Naive B cell (primary cell): ENCODE measurements around the gene BMP7. TPM values are rescaled to one million over a fixed set of nuclear protein-coding genes. Genes with fewer than 3 reads are reported as not detected.
"Not testable (repeated sequence)": the region's sequence is repeated elsewhere in the genome, so short reads cannot be mapped to it uniquely, and the experiment has no call there.

Experiments used
- ATAC-seq, 2 donors: fragments of 150-1000 bp; cut with Tn5 transposase; 2 replicates each; pipeline ENCODE4 v1.10.0; 2021; ENCODE audit warnings: low read depth in 2 of 2, mild to moderate bottlenecking in 2 of 2, moderate library complexity in 2 of 2
- DNase-seq: peaks from one replicate; pipeline ENCODE4 v3.0.0; 2022
- H3K27ac Mint-ChIP-seq, 6 donors: one replicate each; pipeline ENCODE4 v1.8.0; 2020 to 2022; ENCODE audit warnings: mild to moderate bottlenecking in 6 of 6, mixed read lengths in 6 of 6, moderate library complexity in 5 of 6, inconsistent platforms in 2 of 6
- H3K27me3 Mint-ChIP-seq, 3 donors: one replicate each; pipeline ENCODE4 v1.8.0; 2021 to 2022; ENCODE audit warnings: mixed read lengths in 3 of 3, mild to moderate bottlenecking in 1 of 3
- H3K36me3 Mint-ChIP-seq, 2 donors: one replicate each; pipeline ENCODE4 v1.8.0; 2020 to 2022; ENCODE audit warnings: mixed read lengths in 2 of 2, inconsistent platforms in 1 of 2, mild to moderate bottlenecking in 1 of 2
- H3K4me1 Mint-ChIP-seq, 3 donors: one replicate each; pipeline ENCODE4 v1.8.0; 2020 to 2022; ENCODE audit warnings: mixed read lengths in 3 of 3, inconsistent platforms in 1 of 3, mild to moderate bottlenecking in 1 of 3, moderate library complexity in 1 of 3
- H3K4me3 Mint-ChIP-seq, 8 donors: one replicate each; pipeline ENCODE4 v1.8.0; 2020 to 2022; ENCODE audit warnings: mild to moderate bottlenecking in 8 of 8, mixed read lengths in 8 of 8, moderate library complexity in 8 of 8, inconsistent platforms in 2 of 8
- H3K9me3 Mint-ChIP-seq, 7 donors: one replicate each; pipeline ENCODE4 v1.8.0; 2020 to 2022; ENCODE audit warnings: mixed read lengths in 7 of 7, mild to moderate bottlenecking in 5 of 7, inconsistent platforms in 2 of 7, moderate library complexity in 1 of 7
- polyA plus RNA-seq, 6 donors: library from polyadenylated mRNA; unstranded; fragments of 300-500 nt; fragmentation: Illumina TruSeq; gene quantifications; one replicate each; pipeline ENCODE4 v1.2.3, GENCODE V29; 2021; ENCODE audit warnings: low read depth in 6 of 6

The BMP7 gene
- polyA plus RNA-seq, 6 donors from 2014 or later = not detected

GRCh38 chr20:57199656-57200405 lies 66.6 kb downstream of the BMP7 start:
- Mint-ChIP-seq H3K4me3 (no peak overlapping the region), H3K9me3 (peaks cover 0 to 4% (median 0%) of the 10 kb centered on the region in 7 donors), H3K27ac (no peak overlapping the region), H3K4me1 (no peaks in the 10 kb centered on the region), H3K27me3 (peaks cover 0 to 32% (median 20%) of the 10 kb centered on the region in 3 donors), H3K36me3 (no peaks in the 10 kb centered on the region)
- DNase-seq (no peak), ATAC-seq (no peak)

GRCh38 chr20:57198132-57199072 lies 68.0 kb downstream of the BMP7 start:
- Mint-ChIP-seq H3K27me3 (peaks cover 0 to 32% (median 20%) of the 10 kb centered on the region in 3 donors), H3K4me1 (no peaks in the 10 kb centered on the region), H3K36me3 (no peaks in the 10 kb centered on the region), H3K27ac (peak overlapping the region in 1 of 6 donors; percentile 58), H3K4me3 (no peak overlapping the region), H3K9me3 (peaks cover 0 to 4% (median 0%) of the 10 kb centered on the region in 7 donors)
- ATAC-seq = no peak
- DNase-seq = no peak

GRCh38 chr20:57197352-57198131 lies 68.9 kb downstream of the BMP7 start:
- no peaks in the 10 kb centered on the region for H3K36me3 Mint-ChIP-seq
- ATAC-seq (no peak), DNase-seq (no peak)
- peaks cover 0 to under 1% (median 0%) of the 10 kb centered on the region in 7 donors for H3K9me3 Mint-ChIP-seq
- no peak overlapping the region for H3K4me3 Mint-ChIP-seq
- peaks cover 0 to 32% (median 20%) of the 10 kb centered on the region in 3 donors for H3K27me3 Mint-ChIP-seq
- no peaks in the 10 kb centered on the region for H3K4me1 Mint-ChIP-seq
- peak overlapping the region in 1 of 6 donors; percentile 58 for H3K27ac Mint-ChIP-seq

- Mint-ChIP-seq H3K36me3 (no peaks in the 10 kb centered on the region), H3K4me1 (no peaks in the 10 kb centered on the region), H3K9me3 (no peaks in the 10 kb centered on the region), H3K27me3 (peaks cover 0 to 27% (median 20%) of the 10 kb centered on the region in 3 donors), H3K4me3 (no peak overlapping the region), H3K27ac (peak overlapping the region in 1 of 6 donors; percentile 39)
- DNase-seq (no peak), ATAC-seq (no peak)
These were observed 70.9 kb downstream of the BMP7 start for GRCh38 chr20:57195469-57196100.

GRCh38 chr20:57195023-57195422 lies 71.4 kb downstream of the BMP7 start:
- Mint-ChIP-seq H3K9me3 (peaks cover 0 to under 1% (median 0%) of the 10 kb centered on the region in 7 donors), H3K36me3 (no peaks in the 10 kb centered on the region), H3K4me1 (no peaks in the 10 kb centered on the region), H3K27me3 (peaks cover 0 to 22% (median 20%) of the 10 kb centered on the region in 3 donors), H3K27ac (peak overlapping the region in 1 of 6 donors; percentile 39), H3K4me3 (no peak overlapping the region)
- ATAC-seq (no peak), DNase-seq (no peak)

GRCh38 chr20:57194154-57194553 lies 72.3 kb downstream of the BMP7 start:
- Mint-ChIP-seq H3K27ac (no peak overlapping the region), H3K36me3 (no peaks in the 10 kb centered on the region), H3K27me3 (peaks cover 0 to 20% (median 18%) of the 10 kb centered on the region in 3 donors), H3K4me1 (no peaks in the 10 kb centered on the region), H3K9me3 (peaks cover 0 to 5% (median 0%) of the 10 kb centered on the region in 7 donors), H3K4me3 (peak overlapping the region in 1 of 8 donors; percentile 65)
- ATAC-seq (no peak), DNase-seq (no peak)

- DNase-seq (no peak), ATAC-seq (no peak)
- Mint-ChIP-seq H3K27me3 (peaks cover 0 to 16% (median 13%) of the 10 kb centered on the region in 3 donors), H3K4me3 (no peak overlapping the region), H3K36me3 (no peaks in the 10 kb centered on the region), H3K4me1 (no peaks in the 10 kb centered on the region), H3K9me3 (peaks cover 0 to 5% (median 0%) of the 10 kb centered on the region in 7 donors), H3K27ac (no peak overlapping the region)
These were observed 73.3 kb downstream of the BMP7 start for GRCh38 chr20:57193094-57193493.

GRCh38 chr20:57192311-57192710 lies 74.1 kb downstream of the BMP7 start:
- Mint-ChIP-seq H3K27ac (no peak overlapping the region), H3K4me3 (no peak overlapping the region), H3K27me3 (peaks cover 0 to 10% (median 8%) of the 10 kb centered on the region in 3 donors), H3K9me3 (peaks cover 0 to 5% (median 0%) of the 10 kb centered on the region in 7 donors), H3K36me3 (no peaks in the 10 kb centered on the region), H3K4me1 (no peaks in the 10 kb centered on the region)
- ATAC-seq (no peak), DNase-seq (no peak)

GRCh38 chr20:57191265-57191638 lies 75.2 kb downstream of the BMP7 start:
- not testable (repeated sequence) for H3K27me3 Mint-ChIP-seq, H3K4me3 Mint-ChIP-seq, H3K9me3 Mint-ChIP-seq, DNase-seq, H3K4me1 Mint-ChIP-seq, H3K27ac Mint-ChIP-seq, ATAC-seq, H3K36me3 Mint-ChIP-seq

- Mint-ChIP-seq H3K4me1 (no peaks in the 10 kb centered on the region), H3K36me3 (no peaks in the 10 kb centered on the region), H3K27ac (no peak overlapping the region), H3K4me3 (peak overlapping the region in 1 of 8 donors; percentile 66), H3K27me3 (peaks cover 0 to 10% (median 5%) of the 10 kb centered on the region in 3 donors), H3K9me3 (peaks cover 0 to 5% (median 0%) of the 10 kb centered on the region in 7 donors)
- DNase-seq (no peak), ATAC-seq (no peak)
These were observed 75.7 kb downstream of the BMP7 start for GRCh38 chr20:57190536-57191264.

- Mint-ChIP-seq H3K9me3 (peaks cover 0 to 6% (median 2%) of the 10 kb centered on the region in 7 donors), H3K4me1 (no peaks in the 10 kb centered on the region), H3K27me3 (peaks cover 0 to 10% (median 0%) of the 10 kb centered on the region in 3 donors), H3K27ac (no peak overlapping the region), H3K4me3 (peak overlapping the region in 1 of 8 donors; percentile 31), H3K36me3 (no peaks in the 10 kb centered on the region)
- DNase-seq (no peak), ATAC-seq (no peak)
These were observed 76.7 kb downstream of the BMP7 start for GRCh38 chr20:57189713-57190112.

GRCh38 chr20:57188576-57189079 lies 77.8 kb downstream of the BMP7 start:
- ATAC-seq (no peak), DNase-seq (no peak)
- H3K27ac Mint-ChIP-seq = no peak overlapping the region
- H3K27me3 Mint-ChIP-seq = peaks cover 0 to 11% (median 0%) of the 10 kb centered on the region in 3 donors
- H3K9me3 Mint-ChIP-seq = peaks cover 0 to 6% (median 2%) of the 10 kb centered on the region in 7 donors
- no peak overlapping the region for H3K4me3 Mint-ChIP-seq
- no peaks in the 10 kb centered on the region for H3K36me3 Mint-ChIP-seq
- no peaks in the 10 kb centered on the region for H3K4me1 Mint-ChIP-seq
